Fibroblast of peridontal ligament (primary cell): ENCODE results near the gene ASTL.
A peak's percentile ranks its signal among the peaks of the same experiment; 100 is the strongest.

Experiments used
- DNase-seq: peaks from one replicate; pipeline ENCODE4 v3.0.0-alpha.2; 2010; ENCODE audit errors: extremely low read depth

Gene ASTL

GRCh38 chr2:96130483-96130882 is 7.8 kb downstream of the ASTL start:
- no peak for DNase-seq

- no peak for DNase-seq
These were observed 8.7 kb downstream of the ASTL start for GRCh38 chr2:96129528-96130120.

- no peak for DNase-seq
These were observed 9.8 kb downstream of the ASTL start for GRCh38 chr2:96128456-96128855.

- DNase-seq = no peak
These were observed 13.7 kb downstream of the ASTL start for GRCh38 chr2:96124406-96125265.

- DNase-seq = no peak
These were observed 14.4 kb downstream of the ASTL start for GRCh38 chr2:96123936-96124335.

GRCh38 chr2:96123290-96123689 is 15.0 kb downstream of the ASTL start:
- DNase-seq = no peak

- no peak for DNase-seq
These were observed 15.9 kb downstream of the ASTL start for GRCh38 chr2:96122391-96122790.

GRCh38 chr2:96121414-96121813 is 16.9 kb downstream of the ASTL start:
- DNase-seq = no peak

- DNase-seq = no peak
These were observed 17.3 kb downstream of the ASTL start for GRCh38 chr2:96120991-96121390.

- DNase-seq = no peak
These were observed 18.1 kb downstream of the ASTL start for GRCh38 chr2:96120091-96120720.

- no peak for DNase-seq
These were observed 18.9 kb downstream of the ASTL start for GRCh38 chr2:96119389-96119751.

GRCh38 chr2:96118698-96119388 is 19.5 kb downstream of the ASTL start:
- no peak for DNase-seq

- DNase-seq = no peak
These were observed 20.4 kb downstream of the ASTL start for GRCh38 chr2:96117701-96118588.

GRCh38 chr2:96116879-96117533 is 21.3 kb downstream of the ASTL start:
- peak; percentile 9 for DNase-seq

GRCh38 chr2:96116424-96116878 is 21.9 kb downstream of the ASTL start, which contains the start of gene ADRA2B:
TSS of gene ADRA2B (minus strand) at chr2:96116571. CDS start at chr2:96116149, 422 bp downstream.
- DNase-seq = no peak

GRCh38 chr2:96115631-96116423 is 22.5 kb downstream of the ASTL start:
- no peak for DNase-seq

- no peak for DNase-seq
These were observed 23.3 kb downstream of the ASTL start for GRCh38 chr2:96114903-96115581.

GRCh38 chr2:96114546-96114902 is 23.8 kb downstream of the ASTL start:
- no peak for DNase-seq

- DNase-seq = no peak
These were observed 24.4 kb downstream of the ASTL start for GRCh38 chr2:96113951-96114350.
